ENCODE data around the gene TLE2.

- TF ChIP-seq EP300 (IDR thresholded peaks at IDR 0.05; ENCODE audit: borderline replicate concordance) (peak; percentile 85), USF1 (IDR thresholded peaks at IDR 0.05) (no peak), YY1 (IDR thresholded peaks at IDR 0.05; ENCODE audit: low read depth) (peak; percentile 48), CREB1 (IDR thresholded peaks at IDR 0.05; ENCODE audit: low read depth) (no peak), CEBPB (IDR thresholded peaks at IDR 0.05) (no peak), TAF1 (IDR thresholded peaks at IDR 0.05; ENCODE audit: low read depth) (no peak), RAD21 (IDR thresholded peaks at IDR 0.05; ENCODE audit: low read depth) (peak; percentile 18; the same call in 1 of the 2 replicates), TEAD4 (IDR thresholded peaks at IDR 0.05) (peak; percentile 95), EGR1 (IDR thresholded peaks at IDR 0.05) (no peak), TCF12 (IDR thresholded peaks at IDR 0.05; ENCODE audit: low read depth) (peak; percentile 91)
- TF ChIP-seq, protein P1, sequence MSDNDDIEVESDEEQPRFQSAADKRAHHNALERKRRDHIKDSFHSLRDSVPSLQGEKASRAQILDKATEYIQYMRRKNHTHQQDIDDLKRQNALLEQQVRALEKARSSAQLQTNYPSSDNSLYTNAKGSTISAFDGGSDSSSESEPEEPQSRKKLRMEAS (IDR thresholded peaks at IDR 0.05): peak; percentile 71
- TF ChIP-seq, protein P2, sequence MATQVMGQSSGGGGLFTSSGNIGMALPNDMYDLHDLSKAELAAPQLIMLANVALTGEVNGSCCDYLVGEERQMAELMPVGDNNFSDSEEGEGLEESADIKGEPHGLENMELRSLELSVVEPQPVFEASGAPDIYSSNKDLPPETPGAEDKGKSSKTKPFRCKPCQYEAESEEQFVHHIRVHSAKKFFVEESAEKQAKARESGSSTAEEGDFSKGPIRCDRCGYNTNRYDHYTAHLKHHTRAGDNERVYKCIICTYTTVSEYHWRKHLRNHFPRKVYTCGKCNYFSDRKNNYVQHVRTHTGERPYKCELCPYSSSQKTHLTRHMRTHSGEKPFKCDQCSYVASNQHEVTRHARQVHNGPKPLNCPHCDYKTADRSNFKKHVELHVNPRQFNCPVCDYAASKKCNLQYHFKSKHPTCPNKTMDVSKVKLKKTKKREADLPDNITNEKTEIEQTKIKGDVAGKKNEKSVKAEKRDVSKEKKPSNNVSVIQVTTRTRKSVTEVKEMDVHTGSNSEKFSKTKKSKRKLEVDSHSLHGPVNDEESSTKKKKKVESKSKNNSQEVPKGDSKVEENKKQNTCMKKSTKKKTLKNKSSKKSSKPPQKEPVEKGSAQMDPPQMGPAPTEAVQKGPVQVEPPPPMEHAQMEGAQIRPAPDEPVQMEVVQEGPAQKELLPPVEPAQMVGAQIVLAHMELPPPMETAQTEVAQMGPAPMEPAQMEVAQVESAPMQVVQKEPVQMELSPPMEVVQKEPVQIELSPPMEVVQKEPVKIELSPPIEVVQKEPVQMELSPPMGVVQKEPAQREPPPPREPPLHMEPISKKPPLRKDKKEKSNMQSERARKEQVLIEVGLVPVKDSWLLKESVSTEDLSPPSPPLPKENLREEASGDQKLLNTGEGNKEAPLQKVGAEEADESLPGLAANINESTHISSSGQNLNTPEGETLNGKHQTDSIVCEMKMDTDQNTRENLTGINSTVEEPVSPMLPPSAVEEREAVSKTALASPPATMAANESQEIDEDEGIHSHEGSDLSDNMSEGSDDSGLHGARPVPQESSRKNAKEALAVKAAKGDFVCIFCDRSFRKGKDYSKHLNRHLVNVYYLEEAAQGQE (IDR thresholded peaks at IDR 0.05; ENCODE audit: low read depth): no peak
Observed at GRCh38 chr19:3054972-3055740, 26.1 kb upstream of the TLE2 start.

Data from Ishikawa (cell line).